HG02798 (cell line): ENCODE results near the gene NGEF.

Experiments used
- ATAC-seq: cut with Tn5 transposase; IDR thresholded peaks from one replicate; pipeline ENCODE4 v1.9.1; 2021; ENCODE audit warnings: mild to moderate bottlenecking; ENCODE audit not compliant: unreplicated experiment, poor library complexity

Gene NGEF

GRCh38 chr2:233047206-233047605 lies 34.1 kb upstream of the NGEF start:
- no peak for ATAC-seq

- no peak for ATAC-seq
Measured at GRCh38 chr2:233044974-233045605, 32.0 kb upstream of the NGEF start.

- no peak for ATAC-seq
Measured at GRCh38 chr2:233042549-233042948, 29.5 kb upstream of the NGEF start.

GRCh38 chr2:233041722-233042323 lies 28.8 kb upstream of the NGEF start:
- no peak for ATAC-seq

- ATAC-seq, result no peak
Measured at GRCh38 chr2:233040571-233040970, 27.5 kb upstream of the NGEF start.

GRCh38 chr2:233039846-233040530 lies 26.9 kb upstream of the NGEF start:
- no peak for ATAC-seq

- no peak for ATAC-seq
Measured at GRCh38 chr2:233039212-233039845, 26.3 kb upstream of the NGEF start.

GRCh38 chr2:233037078-233037477 lies 24.0 kb upstream of the NGEF start:
- no peak for ATAC-seq

GRCh38 chr2:233036162-233036838 lies 23.2 kb upstream of the NGEF start:
- ATAC-seq, result no peak

GRCh38 chr2:233035426-233036161 lies 22.5 kb upstream of the NGEF start:
- ATAC-seq, result no peak

- no peak for ATAC-seq
Measured at GRCh38 chr2:233034091-233034882, 21.2 kb upstream of the NGEF start.

- no peak for ATAC-seq
Measured at GRCh38 chr2:233033672-233034071, 20.6 kb upstream of the NGEF start.

- ATAC-seq, result no peak
Measured at GRCh38 chr2:233032551-233033320, 19.7 kb upstream of the NGEF start, which contains the start of gene NEU2. Gene NEU2, plus strand, starts transcription at chr2:233032672. Its CDS starts 0 bp downstream, at chr2:233032672.

GRCh38 chr2:233031556-233032500 lies 18.8 kb upstream of the NGEF start:
- no peak for ATAC-seq

GRCh38 chr2:233029321-233029720 lies 16.3 kb upstream of the NGEF start:
- no peak for ATAC-seq

- no peak for ATAC-seq
Measured at GRCh38 chr2:233026198-233026813, 13.2 kb upstream of the NGEF start.

- ATAC-seq, result no peak
Measured at GRCh38 chr2:233025706-233026105, 12.7 kb upstream of the NGEF start.
